Panc1 (cell line): ENCODE measurements around the gene NEK7. TPM values are rescaled to one million over a fixed set of nuclear protein-coding genes. Genes with fewer than 3 reads are reported as not detected.
A peak's percentile ranks its signal among the peaks of the same experiment; 100 is the strongest.

Source experiments
- ATAC-seq: fragments of 200-7000 bp; cut with Tn5 transposase; 2 replicates; pipeline ENCODE4 v1.9.1; 2020; ENCODE audit warnings: mild to moderate bottlenecking, moderate library complexity
- BruUV-seq: library from RNA; stranded (reverse); fragments of 400-500 nt; replicated peaks from 2 replicates; lab custom pipeline; 2021; lab: Mats Ljungman, UMichigan
- CTCF ChIA-PET: fragments of 300-600 bp; sonication (Branson Sonifier 250); formaldehyde crosslinking; loops from one replicate; lab custom pipeline; 2022; ENCODE audit warnings: antibody characterized with exemption; lab: Charles Lee
- POLR2A ChIA-PET: fragments of 300-600 bp; sonication (Branson Sonifier 250); formaldehyde crosslinking; loops from one replicate; lab custom pipeline; 2022; ENCODE audit warnings: antibody characterized with exemption; lab: Charles Lee
- DNase-seq: peaks from one replicate; pipeline ENCODE4 v3.0.0-alpha.2; 2010; ENCODE audit warnings: low read depth, low spot score
- H3K27ac ChIP-seq: 2 replicates; pipeline ENCODE4 v1.5.1; 2011; ENCODE audit warnings: mild to moderate bottlenecking, low read length, inconsistent platforms
- H3K27me3 ChIP-seq: fragments of 200-500 bp; sonication (Bioruptor generic); 2 replicates; pipeline ENCODE4 v1.6.0; 2014; ENCODE audit warnings: low read length, inconsistent platforms; ENCODE audit not compliant: control insufficient read depth, insufficient read depth
- H3K36me3 ChIP-seq: fragments of 200-500 bp; sonication (Bioruptor generic); 2 replicates; pipeline ENCODE4 v1.5.1; 2014; ENCODE audit warnings: inconsistent platforms, mild to moderate bottlenecking, low read length, moderate library complexity; ENCODE audit not compliant: control insufficient read depth, insufficient read depth
- H3K4me1 ChIP-seq: 2 replicates; pipeline ENCODE4 v1.5.1; 2011; ENCODE audit warnings: inconsistent platforms, mild to moderate bottlenecking, low read length, moderate library complexity; ENCODE audit not compliant: control insufficient read depth, insufficient read depth
- H3K4me3 ChIP-seq, 2 experiments: 2 replicates each; pipeline ENCODE4 v1.5.1; 2011 to 2012; ENCODE audit warnings: low read depth in 2 of 2, low read length in 2 of 2, mild to moderate bottlenecking in 2 of 2, inconsistent platforms in 1 of 2, moderate library complexity in 1 of 2
- H3K9me3 ChIP-seq: fragments of 200-500 bp; sonication (Bioruptor generic); 2 replicates; pipeline ENCODE4 v1.5.1; 2014; ENCODE audit warnings: low read depth, mild to moderate bottlenecking, inconsistent platforms, low read length, moderate library complexity; ENCODE audit not compliant: control insufficient read depth, insufficient read depth
- CTCF ChIP-seq: fragments of 450-650 bp; IDR thresholded peaks from 2 replicates; pipeline ENCODE4 v1.5.1; 2017; ENCODE audit warnings: mild to moderate bottlenecking
- POLR2AphosphoS5 ChIP-seq: IDR thresholded peaks from 2 replicates; pipeline ENCODE4 v1.6.1; 2012; ENCODE audit warnings: mild to moderate bottlenecking, low read depth, low read length, moderate library complexity
- REST ChIP-seq, 2 experiments: IDR thresholded peaks; 2 replicates each; pipeline ENCODE4 v1.6.1; 2011 to 2012; ENCODE audit warnings: low read depth in 2 of 2, control low read depth in 1 of 2, low read length in 1 of 2, mild to moderate bottlenecking in 1 of 2, moderate library complexity in 1 of 2; ENCODE audit not compliant: insufficient read depth in 1 of 2
- SIN3A ChIP-seq: IDR thresholded peaks from 2 replicates; pipeline ENCODE4 v1.6.1; 2012; ENCODE audit warnings: low read depth, mild to moderate bottlenecking, low read length, moderate library complexity, borderline replicate concordance; ENCODE audit not compliant: insufficient read depth
- TCF7L2 ChIP-seq: IDR thresholded peaks from 2 replicates; pipeline ENCODE4 v1.6.1; 2011; ENCODE audit warnings: mild to moderate bottlenecking, low read depth, low read length, inconsistent platforms
- in situ Hi-C: cut with HindIII; loops from 2 replicates; pipeline ENCODE4 v1.10.0; 2016; ENCODE audit warnings: low sequenced_read_pairs, low pct_unique_long_range_greater_than_20kb
- intact Hi-C: fragments of 100-400 bp; cut with micrococcal nuclease; formaldehyde crosslinking; loops from one replicate; pipeline ENCODE4 v1.10.0; 2022; ENCODE audit not compliant: unreplicated experiment
- total RNA-seq: library from RNA; stranded (reverse); gene quantifications from one replicate; pipeline ENCODE4 v1.2.1, GENCODE V29; 2021; ENCODE audit not compliant: unreplicated experiment

NEK7 gene
- total RNA-seq, 1 experiment from 2014 or later, result 53.0 TPM

GRCh38 chr1:198254521-198254920, 97.7 kb downstream of the NEK7 start:
- BruUV-seq, result no TSS peak
- Histone ChIP-seq H3K36me3 (no peaks in the 10 kb centered on the region), H3K27ac (no peak overlapping the region), H3K9me3 (no peaks in the 10 kb centered on the region), H3K4me1 (no peaks in the 10 kb centered on the region; the same call in 1 of the 2 replicates), H3K27me3 (no peaks in the 10 kb centered on the region), H3K4me3 (no peak overlapping the region)
- in situ Hi-C loops, result no loop called here
- intact Hi-C loops, result no loop called here
- TF ChIP-seq SIN3A (no peak), POLR2AphosphoS5 (no peak), CTCF (no peak; the same call in 1 of the 2 replicates), TCF7L2 (no peak), REST (IDR thresholded peaks at IDR 0.05; ENCODE audit: insufficient read depth in 1 of 2, low read depth in 2 of 2, low read length in 1 of 2) (no peak)
- CTCF ChIA-PET, result no interaction called here
- DNase-seq, result no peak
- ATAC-seq, result no peak
- POLR2A ChIA-PET, result no interaction called here

DNA sequence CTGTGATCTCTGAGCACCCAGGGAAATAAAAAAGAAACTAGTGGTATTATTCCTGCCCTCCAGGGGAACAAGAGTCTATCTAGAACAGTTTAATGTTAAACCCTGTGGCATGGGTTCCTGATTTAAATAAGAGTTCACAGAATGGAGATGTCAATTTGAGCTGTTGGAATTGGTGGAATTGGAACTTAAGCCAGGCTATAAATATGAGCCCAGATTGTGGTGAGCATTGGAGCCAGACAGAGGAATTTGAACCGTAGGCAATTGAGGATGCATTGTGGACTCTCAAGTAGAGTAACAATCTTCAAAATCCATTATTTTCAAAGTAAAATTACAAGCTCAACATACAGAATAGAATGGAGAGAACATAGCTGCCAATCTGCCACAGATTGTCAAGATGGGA, 98.2 kb downstream of the NEK7 start:
- in situ Hi-C loops (no loop called here), intact Hi-C loops (no loop called here)
- Histone ChIP-seq H3K27me3 (no peaks in the 10 kb centered on the region), H3K9me3 (no peaks in the 10 kb centered on the region), H3K36me3 (no peaks in the 10 kb centered on the region), H3K27ac (no peak overlapping the region), H3K4me1 (no peaks in the 10 kb centered on the region; the same call in 1 of the 2 replicates), H3K4me3 (no peak overlapping the region)
- TSS peak; percentile 25 for BruUV-seq
- POLR2A ChIA-PET, result no interaction called here
- TF ChIP-seq SIN3A (no peak), CTCF (no peak), POLR2AphosphoS5 (no peak), REST (IDR thresholded peaks at IDR 0.05; ENCODE audit: insufficient read depth in 1 of 2, low read depth in 2 of 2, low read length in 1 of 2) (no peak), TCF7L2 (no peak)
- no peak for DNase-seq
- no peak for ATAC-seq
- CTCF ChIA-PET, result no interaction called here
